ENCODE data around the gene PHF10.

PHF10 gene

GRCh38 chr6:169722362-169723199, 1.7 kb downstream of the PHF10 start:
- Histone ChIP-seq H3K36me3 (ENCODE audit: control insufficient read depth, insufficient read depth, low read length) (peaks cover 8% of the 10 kb centered on the region; the same call in 1 of the 2 replicates), H3K4me1 (ENCODE audit: control insufficient read depth, insufficient read depth, low read length) (peaks cover 10% of the 10 kb centered on the region), H3K9ac (ENCODE audit: low read length) (peak overlapping the region; percentile 88), H3K27ac (ENCODE audit: low read depth, low read length) (no peak overlapping the region; the same call in 1 of the 2 replicates), H3K27me3 (ENCODE audit: control insufficient read depth, insufficient read depth, low read length) (no peaks in the 10 kb centered on the region), H3K4me3 (ENCODE audit: low read depth, low read length) (peak overlapping the region; percentile 92), H3K9me3 (ENCODE audit: control insufficient read depth, insufficient read depth, low read depth, low read length) (no peaks in the 10 kb centered on the region)

GRCh38 chr6:169720207-169720855, 4.0 kb downstream of the PHF10 start:
- Histone ChIP-seq H3K4me1 (ENCODE audit: control insufficient read depth, insufficient read depth, low read length) (peaks cover 10% of the 10 kb centered on the region), H3K27me3 (ENCODE audit: control insufficient read depth, insufficient read depth, low read length) (no peaks in the 10 kb centered on the region), H3K27ac (ENCODE audit: low read depth, low read length) (no peak overlapping the region), H3K36me3 (ENCODE audit: control insufficient read depth, insufficient read depth, low read length) (peaks cover 30% of the 10 kb centered on the region), H3K9me3 (ENCODE audit: control insufficient read depth, insufficient read depth, low read depth, low read length) (no peaks in the 10 kb centered on the region), H3K9ac (ENCODE audit: low read length) (no peak overlapping the region), H3K4me3 (ENCODE audit: low read depth, low read length) (no peak overlapping the region)

GRCh38 chr6:169719117-169719516, 5.2 kb downstream of the PHF10 start:
- Histone ChIP-seq H3K9ac (ENCODE audit: low read length) (no peak overlapping the region), H3K27me3 (ENCODE audit: control insufficient read depth, insufficient read depth, low read length) (no peaks in the 10 kb centered on the region), H3K27ac (ENCODE audit: low read depth, low read length) (no peak overlapping the region), H3K4me1 (ENCODE audit: control insufficient read depth, insufficient read depth, low read length) (peaks cover 10% of the 10 kb centered on the region), H3K4me3 (ENCODE audit: low read depth, low read length) (no peak overlapping the region), H3K9me3 (ENCODE audit: control insufficient read depth, insufficient read depth, low read depth, low read length) (no peaks in the 10 kb centered on the region), H3K36me3 (ENCODE audit: control insufficient read depth, insufficient read depth, low read length) (peaks cover 42% of the 10 kb centered on the region)

GRCh38 chr6:169714595-169714994, 9.7 kb downstream of the PHF10 start:
- Histone ChIP-seq H3K4me1 (ENCODE audit: control insufficient read depth, insufficient read depth, low read length) (no peaks in the 10 kb centered on the region), H3K27me3 (ENCODE audit: control insufficient read depth, insufficient read depth, low read length) (no peaks in the 10 kb centered on the region), H3K36me3 (ENCODE audit: control insufficient read depth, insufficient read depth, low read length) (peaks cover 84% of the 10 kb centered on the region)

GRCh38 chr6:169714178-169714577, 10.1 kb downstream of the PHF10 start:
- H3K4me1 ChIP-seq (ENCODE audit: control insufficient read depth, insufficient read depth, low read length) = no peaks in the 10 kb centered on the region
- no peak overlapping the region for H3K9ac ChIP-seq (ENCODE audit: low read length)
- no peak overlapping the region for H3K27ac ChIP-seq (ENCODE audit: low read depth, low read length)
- H3K36me3 ChIP-seq (ENCODE audit: control insufficient read depth, insufficient read depth, low read length) = peaks cover 86% of the 10 kb centered on the region
- no peaks in the 10 kb centered on the region for H3K27me3 ChIP-seq (ENCODE audit: control insufficient read depth, insufficient read depth, low read length)
- no peaks in the 10 kb centered on the region for H3K9me3 ChIP-seq (ENCODE audit: control insufficient read depth, insufficient read depth, low read depth, low read length)
- no peak overlapping the region for H3K4me3 ChIP-seq (ENCODE audit: low read depth, low read length)

More at GRCh38 chr6:169714595-169714994, 9.7 kb downstream of the PHF10 start:
- Histone ChIP-seq H3K9me3 (ENCODE audit: control insufficient read depth, insufficient read depth, low read depth, low read length) (no peaks in the 10 kb centered on the region), H3K9ac (ENCODE audit: low read length) (no peak overlapping the region), H3K4me3 (ENCODE audit: low read depth, low read length) (no peak overlapping the region), H3K27ac (ENCODE audit: low read depth, low read length) (no peak overlapping the region)

GRCh38 chr6:169710009-169710408, 14.3 kb downstream of the PHF10 start:
- H3K9me3 ChIP-seq (ENCODE audit: control insufficient read depth, insufficient read depth, low read depth, low read length) = no peaks in the 10 kb centered on the region
- peaks cover 3% of the 10 kb centered on the region; the same call in 1 of the 2 replicates for H3K4me1 ChIP-seq (ENCODE audit: control insufficient read depth, insufficient read depth, low read length)
- no peak overlapping the region for H3K9ac ChIP-seq (ENCODE audit: low read length)
- peaks cover 85% of the 10 kb centered on the region for H3K36me3 ChIP-seq (ENCODE audit: control insufficient read depth, insufficient read depth, low read length)
- no peaks in the 10 kb centered on the region for H3K27me3 ChIP-seq (ENCODE audit: control insufficient read depth, insufficient read depth, low read length)
- H3K4me3 ChIP-seq (ENCODE audit: low read depth, low read length) = no peak overlapping the region
- no peak overlapping the region for H3K27ac ChIP-seq (ENCODE audit: low read depth, low read length)

GRCh38 chr6:169709293-169709692, 15.0 kb downstream of the PHF10 start:
- Histone ChIP-seq H3K27ac (ENCODE audit: low read depth, low read length) (no peak overlapping the region), H3K27me3 (ENCODE audit: control insufficient read depth, insufficient read depth, low read length) (no peaks in the 10 kb centered on the region), H3K9me3 (ENCODE audit: control insufficient read depth, insufficient read depth, low read depth, low read length) (no peaks in the 10 kb centered on the region), H3K4me3 (ENCODE audit: low read depth, low read length) (no peak overlapping the region), H3K36me3 (ENCODE audit: control insufficient read depth, insufficient read depth, low read length) (peaks cover 81% of the 10 kb centered on the region), H3K9ac (ENCODE audit: low read length) (no peak overlapping the region), H3K4me1 (ENCODE audit: control insufficient read depth, insufficient read depth, low read length) (peaks cover 7% of the 10 kb centered on the region; the same call in 1 of the 2 replicates)

GRCh38 chr6:169707772-169708171, 16.5 kb downstream of the PHF10 start:
- H3K27ac ChIP-seq (ENCODE audit: low read depth, low read length) = no peak overlapping the region
- H3K9me3 ChIP-seq (ENCODE audit: control insufficient read depth, insufficient read depth, low read depth, low read length) = no peaks in the 10 kb centered on the region
- peaks cover 17% of the 10 kb centered on the region for H3K4me1 ChIP-seq (ENCODE audit: control insufficient read depth, insufficient read depth, low read length)
- no peak overlapping the region for H3K4me3 ChIP-seq (ENCODE audit: low read depth, low read length)
- no peaks in the 10 kb centered on the region for H3K27me3 ChIP-seq (ENCODE audit: control insufficient read depth, insufficient read depth, low read length)
- peaks cover 70% of the 10 kb centered on the region for H3K36me3 ChIP-seq (ENCODE audit: control insufficient read depth, insufficient read depth, low read length)
- no peak overlapping the region for H3K9ac ChIP-seq (ENCODE audit: low read length)

- Histone ChIP-seq H3K9me3 (ENCODE audit: control insufficient read depth, insufficient read depth, low read depth, low read length) (no peaks in the 10 kb centered on the region), H3K27ac (ENCODE audit: low read depth, low read length) (peak overlapping the region; percentile 98), H3K4me1 (ENCODE audit: control insufficient read depth, insufficient read depth, low read length) (peaks cover 27% of the 10 kb centered on the region), H3K4me3 (ENCODE audit: low read depth, low read length) (peak overlapping the region; percentile 99), H3K9ac (ENCODE audit: low read length) (peak overlapping the region; percentile 97), H3K27me3 (ENCODE audit: control insufficient read depth, insufficient read depth, low read length) (no peaks in the 10 kb centered on the region), H3K36me3 (ENCODE audit: control insufficient read depth, insufficient read depth, low read length) (peaks cover 36% of the 10 kb centered on the region)
These were observed 21.5 kb downstream of the PHF10 start for GRCh38 chr6:169702840-169703246.

- Histone ChIP-seq H3K27ac (ENCODE audit: low read depth, low read length) (peak within 1 kb of the TSS; percentile 98), H3K4me1 (ENCODE audit: control insufficient read depth, insufficient read depth, low read length) (peaks cover 27% of the 10 kb centered on the region), H3K9ac (ENCODE audit: low read length) (peak within 1 kb of the TSS; percentile 97), H3K36me3 (ENCODE audit: control insufficient read depth, insufficient read depth, low read length) (peaks cover 32% of the 10 kb centered on the region), H3K9me3 (ENCODE audit: control insufficient read depth, insufficient read depth, low read depth, low read length) (no peaks in the 10 kb centered on the region), H3K27me3 (ENCODE audit: control insufficient read depth, insufficient read depth, low read length) (no peaks in the 10 kb centered on the region), H3K4me3 (ENCODE audit: low read depth, low read length) (peak within 1 kb of the TSS; percentile 99)
These were observed 22.1 kb downstream of the PHF10 start, which contains the start of the genes C6orf120 and WDR27 for GRCh38 chr6:169701954-169702839. C6orf120 (plus strand) TSS chr6:169702126; CDS start chr6:169702460, 334 bp downstream. WDR27 (minus strand) TSS chr6:169702029; CDS start chr6:169689005, 13,024 bp downstream.
